OCI-LY1 (cell line): ENCODE results near the gene PHF20.

Source experiments
- CTCF ChIP-seq: fragments of 200-600 bp; sonication (generic), shearing (Covaris generic); IDR thresholded peaks from 2 replicates; pipeline ENCODE4 v1.5.1; 2017; ENCODE audit warnings: mild to moderate bottlenecking, antibody characterized with exemption, low read length, moderate library complexity, mixed read lengths
- EZH2 ChIP-seq: fragments of 200-600 bp; sonication (generic), shearing (Covaris generic); IDR thresholded peaks from 2 replicates; pipeline ENCODE4 v1.8.0; 2017; ENCODE audit warnings: borderline replicate concordance, mixed run types, mild to moderate bottlenecking, antibody characterized with exemption, low read length, moderate library complexity, mixed read lengths

- TF ChIP-seq CTCF, result no peak
- no peak for TF ChIP-seq EZH2
Observed at GRCh38 chr20:35917077-35917476, 145.3 kb downstream of the PHF20 start.
